ENCODE measurements around the gene ATAD3A.

Gene ATAD3A

GRCh38 chr1:1582585-1583346 is 70.8 kb downstream of the ATAD3A start:
- no peak overlapping the region for H3K4me3 ChIP-seq (ENCODE audit: control insufficient read depth, low read depth, low read length)
- TF ChIP-seq CTCF (IDR thresholded peaks at IDR 0.05; ENCODE audit: control insufficient read depth, insufficient read depth, low read depth, low read length, missing control alignments): no peak
- DNase-seq (ENCODE audit: low read depth): no peak

- DNase-seq (ENCODE audit: low read depth): no peak
- no peak for TF ChIP-seq CTCF (IDR thresholded peaks at IDR 0.05; ENCODE audit: control insufficient read depth, insufficient read depth, low read depth, low read length, missing control alignments)
- H3K4me3 ChIP-seq (ENCODE audit: control insufficient read depth, low read depth, low read length): no peak overlapping the region
Measured at GRCh38 chr1:1583347-1584010, 71.5 kb downstream of the ATAD3A start.
